Renal cortex interstitium (tissue), 11 donors: Measurements from ENCODE around the gene ARRB1. TPM values are rescaled to one million over a fixed set of nuclear protein-coding genes. Genes with fewer than 3 reads are reported as not detected.

Source experiments
- DNase-seq, 11 donors: peaks; one replicate each; pipeline ENCODE4 v3.0.0-alpha.2; 2013; ENCODE audit warnings: low read depth in 9 of 11, low spot score in 4 of 11; ENCODE audit errors: extremely low read depth in 1 of 11
- polyA plus RNA-seq, 3 donors: library from polyadenylated mRNA; unstranded; fragments of 120-200 nt; gene quantifications; one replicate each; pipeline ENCODE4 v1.2.1, GENCODE V29; 2013; ENCODE audit not compliant: insufficient read length in 3 of 3

Gene ARRB1
- polyA plus RNA-seq, 3 donors = 18.7 to 28.6 (median 23.8) TPM

DNA sequence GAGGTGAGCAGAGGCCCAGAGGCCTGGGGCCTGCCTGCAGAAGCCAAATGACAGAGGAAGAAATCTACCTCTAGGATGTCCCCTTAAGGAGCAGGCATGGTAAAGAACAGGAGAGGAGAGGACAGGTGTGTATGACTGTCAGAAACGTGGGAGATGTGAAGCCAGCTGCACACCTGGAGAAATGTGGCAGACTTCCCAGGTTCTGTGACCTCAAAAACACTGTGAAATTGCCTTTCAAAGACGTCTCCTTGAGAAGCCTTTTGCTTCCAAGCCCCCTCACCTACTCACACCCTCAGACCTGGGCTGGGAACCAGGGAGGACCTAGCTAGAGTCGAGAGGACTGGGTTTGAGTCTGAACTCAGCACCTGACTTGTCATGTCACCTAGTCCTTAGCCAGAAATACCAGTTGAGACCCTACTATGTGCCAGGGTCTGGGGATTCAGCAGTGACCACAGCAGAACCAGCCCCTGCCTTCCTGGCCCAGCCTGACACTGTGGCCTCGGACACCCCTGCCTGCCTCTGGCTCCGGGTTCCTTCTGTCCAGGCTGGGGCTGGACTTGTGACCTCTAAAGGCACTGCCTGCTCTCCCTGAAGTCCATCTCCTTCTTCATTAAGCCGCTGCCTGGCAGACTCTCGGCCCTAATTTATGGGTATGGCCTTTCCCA, 105.3 kb downstream of the ARRB1 start:
- no peak for DNase-seq

DNA sequence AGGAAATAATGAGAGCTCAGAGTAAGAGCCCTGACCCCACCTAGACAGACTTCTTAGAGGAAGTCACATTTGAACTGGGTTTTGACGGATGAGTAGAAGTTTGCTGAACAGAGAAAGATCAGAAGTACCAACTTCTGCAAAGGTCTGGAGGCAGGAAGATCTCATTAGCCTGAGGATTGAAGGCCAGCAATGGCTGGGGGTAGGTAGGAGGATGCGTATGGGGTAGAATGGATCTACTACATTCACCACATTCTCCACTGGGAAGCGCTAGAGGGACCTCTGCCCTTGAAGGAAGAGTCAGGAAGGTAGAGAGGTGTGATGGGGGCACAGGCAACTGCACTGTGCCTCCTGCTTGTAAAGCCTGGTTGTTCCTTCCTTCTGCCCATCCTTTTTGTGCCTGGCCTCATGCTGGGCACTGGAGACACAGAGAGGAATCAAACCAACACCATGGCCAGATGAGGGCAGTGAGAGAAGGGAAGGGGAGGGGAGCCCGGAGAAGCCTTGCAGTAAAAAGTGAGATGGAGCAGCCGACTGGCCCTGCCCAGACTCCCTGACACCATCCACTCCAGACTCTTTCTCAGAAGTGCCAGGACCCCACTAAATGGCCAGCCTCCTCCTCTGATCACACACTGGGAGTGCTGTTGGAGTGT, 106.0 kb downstream of the ARRB1 start:
- no peak for DNase-seq

DNA sequence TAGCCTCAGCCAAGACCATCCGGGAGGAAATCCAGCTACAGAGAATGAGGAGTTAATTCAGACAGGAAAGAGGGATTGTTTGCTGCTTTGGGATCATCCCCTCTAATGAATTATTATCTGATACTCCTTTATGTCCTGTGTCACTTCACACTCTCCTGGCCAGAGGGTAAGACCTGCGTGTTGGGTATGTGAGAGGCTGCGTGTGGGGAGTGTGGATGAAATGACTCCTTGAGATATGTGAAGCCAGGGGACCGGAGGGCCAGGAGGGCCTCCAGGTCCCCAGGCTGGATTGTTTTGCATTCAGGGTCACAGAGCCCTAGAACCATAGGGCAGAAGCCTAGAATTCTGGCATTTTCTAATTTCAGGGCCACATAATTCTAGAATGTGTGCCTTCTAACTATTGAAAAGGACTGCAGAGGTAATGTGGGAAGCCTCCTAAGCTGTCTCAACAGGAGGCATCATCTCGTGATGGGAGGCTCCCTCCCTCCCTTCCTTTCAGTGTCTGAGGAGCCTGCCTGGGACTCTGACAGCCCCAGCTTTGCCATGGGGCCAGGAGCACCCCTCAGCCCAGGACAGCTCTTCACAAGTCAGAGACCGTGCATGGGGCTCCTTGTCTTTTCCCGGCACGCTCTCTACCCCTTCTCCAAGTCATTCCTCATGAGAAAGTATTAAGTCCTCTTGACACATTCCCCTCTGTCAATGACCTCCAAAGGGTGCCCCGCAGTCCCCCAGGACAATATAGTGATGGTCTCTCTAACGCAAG, 107.2 kb downstream of the ARRB1 start:
- DNase-seq = no peak

DNA sequence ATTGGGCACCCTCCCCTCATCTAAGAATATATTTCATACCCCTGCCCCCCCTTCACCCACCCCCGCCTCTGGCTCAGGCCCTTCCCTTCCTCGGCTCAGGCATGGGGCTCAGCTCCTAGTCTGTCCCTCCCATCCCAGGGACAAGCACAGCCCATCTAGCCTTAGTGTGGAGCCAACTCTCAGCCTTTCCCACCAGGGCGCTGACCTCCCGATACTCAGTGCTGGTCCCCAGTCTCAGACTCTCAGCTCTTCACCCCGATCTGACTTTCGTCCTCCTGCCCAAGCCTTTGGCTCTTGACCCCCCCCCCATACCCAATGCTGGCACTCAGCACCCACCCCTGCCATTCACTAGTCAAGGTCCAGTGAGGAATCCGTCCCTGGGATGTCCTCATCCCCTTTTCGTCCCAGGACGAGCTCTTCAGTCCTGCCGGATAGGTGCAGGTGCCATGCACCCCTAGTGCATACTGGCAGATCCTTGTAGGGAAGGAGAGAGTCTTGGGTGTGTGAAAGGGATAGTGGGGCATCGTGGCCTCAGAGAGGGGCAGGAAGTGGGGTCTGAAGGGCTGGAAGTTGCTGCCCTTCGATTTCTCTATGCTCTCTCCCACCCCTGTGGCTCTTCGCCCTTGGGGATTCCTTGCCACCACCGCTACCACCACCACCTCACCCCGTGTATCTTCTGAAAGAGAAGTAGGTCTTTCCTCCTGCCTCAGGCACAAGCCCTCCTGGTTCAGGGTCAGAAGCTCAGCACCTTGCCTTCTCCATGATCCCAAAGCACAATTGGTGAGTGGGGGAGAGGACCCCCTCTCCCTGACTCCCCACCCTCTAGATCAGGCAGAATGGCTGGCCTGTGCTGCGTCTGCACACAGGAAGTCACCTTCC, 108.5 kb downstream of the ARRB1 start:
- DNase-seq = no peak

DNA sequence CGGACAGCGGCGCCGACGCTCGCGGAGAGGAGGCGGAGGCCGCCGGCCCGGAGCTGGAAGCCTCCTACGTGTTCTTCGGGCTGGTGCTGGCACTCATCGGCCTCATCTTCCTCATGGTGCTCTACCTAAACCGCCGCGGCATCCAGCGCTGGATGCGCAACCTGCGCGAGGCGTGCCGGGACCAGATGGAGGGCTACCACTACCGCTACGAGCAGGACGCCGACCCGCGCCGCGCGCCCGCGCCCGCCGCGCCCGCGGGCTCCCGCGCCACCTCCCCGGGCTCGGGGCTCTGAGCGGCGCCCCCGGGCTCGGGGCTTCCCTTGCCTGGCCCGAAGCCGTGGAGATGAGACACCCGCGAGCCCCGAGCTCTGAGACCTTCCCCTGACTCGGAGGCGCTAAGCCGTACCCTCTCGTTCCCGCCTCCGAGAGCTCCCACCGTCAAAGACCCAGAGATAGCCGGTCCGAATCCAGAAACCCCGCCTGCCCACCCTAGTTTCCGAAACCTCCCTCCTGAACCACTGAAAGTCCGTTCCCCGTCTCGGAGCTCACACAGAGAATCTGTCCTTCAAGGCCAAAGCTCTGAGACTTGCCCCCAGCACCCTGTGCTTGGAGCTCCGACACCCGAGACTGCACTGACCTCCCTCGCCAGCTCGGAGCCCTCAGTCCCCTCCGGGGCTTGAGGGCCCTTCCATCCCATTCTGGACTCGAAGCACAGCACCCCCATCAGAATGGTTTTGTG, 109.4 kb downstream of the ARRB1 start:
- no peak for DNase-seq

DNA sequence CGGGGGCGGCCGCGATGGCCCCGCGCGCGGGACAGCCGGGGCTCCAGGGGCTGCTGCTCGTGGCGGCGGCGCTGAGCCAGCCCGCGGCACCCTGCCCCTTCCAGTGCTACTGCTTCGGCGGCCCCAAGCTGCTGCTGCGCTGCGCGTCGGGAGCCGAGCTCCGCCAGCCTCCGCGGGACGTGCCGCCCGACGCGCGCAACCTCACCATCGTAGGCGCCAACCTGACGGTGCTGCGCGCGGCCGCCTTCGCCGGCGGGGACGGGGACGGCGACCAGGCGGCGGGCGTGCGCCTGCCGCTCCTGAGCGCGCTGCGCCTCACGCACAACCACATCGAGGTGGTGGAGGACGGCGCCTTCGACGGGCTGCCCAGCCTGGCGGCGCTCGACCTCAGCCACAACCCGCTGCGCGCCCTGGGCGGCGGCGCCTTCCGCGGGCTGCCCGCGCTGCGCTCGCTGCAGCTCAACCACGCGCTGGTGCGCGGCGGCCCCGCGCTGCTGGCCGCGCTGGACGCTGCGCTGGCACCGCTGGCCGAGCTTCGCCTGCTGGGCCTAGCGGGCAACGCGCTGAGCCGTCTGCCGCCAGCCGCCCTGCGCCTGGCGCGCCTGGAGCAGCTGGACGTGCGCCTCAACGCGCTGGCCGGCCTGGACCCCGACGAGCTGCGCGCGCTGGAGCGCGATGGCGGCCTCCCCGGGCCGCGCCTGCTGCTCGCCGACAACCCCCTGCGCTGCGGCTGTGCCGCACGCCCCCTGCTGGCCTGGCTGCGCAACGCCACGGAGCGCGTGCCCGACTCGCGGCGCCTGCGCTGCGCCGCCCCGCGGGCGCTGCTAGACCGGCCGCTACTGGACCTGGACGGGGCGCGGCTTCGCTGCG, 110.2 kb downstream of the ARRB1 start:
- peak; percentile 68 to 87 (median 80) for DNase-seq

DNA sequence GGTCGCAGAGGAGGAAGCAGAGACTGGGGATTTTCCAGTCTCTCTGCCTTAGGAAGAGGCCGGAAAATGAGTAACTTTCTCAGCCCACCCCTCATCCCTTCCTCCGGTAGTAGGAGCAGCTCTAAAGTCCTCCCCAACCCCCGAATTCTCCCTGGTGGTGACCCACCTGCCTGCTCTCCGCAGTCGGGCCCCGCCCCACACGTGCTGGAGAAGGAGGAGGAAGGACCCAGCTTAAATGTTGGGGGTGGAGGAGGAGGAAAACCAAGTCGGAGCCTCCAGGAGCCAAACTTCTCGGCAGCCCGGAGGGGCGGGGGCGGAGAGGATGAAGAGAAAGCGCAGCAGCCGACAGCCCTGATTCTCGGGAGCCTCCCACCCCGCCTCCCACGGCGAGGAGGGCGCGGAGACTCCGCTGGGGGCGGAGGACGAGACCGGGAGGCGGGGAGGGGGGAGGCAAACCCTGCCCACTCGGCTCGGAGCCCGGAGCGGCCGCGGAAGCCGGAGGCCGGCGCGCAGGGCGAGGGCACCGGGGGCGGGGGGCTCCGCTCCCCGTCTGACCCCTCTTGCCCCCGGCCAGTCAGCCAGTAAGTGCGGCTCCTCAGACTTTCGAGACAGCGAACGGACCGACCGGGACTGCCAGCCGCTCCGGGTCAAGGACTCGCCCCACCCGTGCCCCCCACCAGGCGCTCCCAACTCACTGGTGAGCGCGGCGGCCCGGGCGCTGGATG, 111.0 kb downstream of the ARRB1 start, which contains the start of gene TPBGL:
Gene TPBGL, plus strand, starts transcription at position 464 of the 725 bp plus-strand sequence. CDS start 276 bp downstream, outside the sequence.
- DNase-seq = peak in 3 of 11 donors; percentile 18 to 29 (median 25)

DNA sequence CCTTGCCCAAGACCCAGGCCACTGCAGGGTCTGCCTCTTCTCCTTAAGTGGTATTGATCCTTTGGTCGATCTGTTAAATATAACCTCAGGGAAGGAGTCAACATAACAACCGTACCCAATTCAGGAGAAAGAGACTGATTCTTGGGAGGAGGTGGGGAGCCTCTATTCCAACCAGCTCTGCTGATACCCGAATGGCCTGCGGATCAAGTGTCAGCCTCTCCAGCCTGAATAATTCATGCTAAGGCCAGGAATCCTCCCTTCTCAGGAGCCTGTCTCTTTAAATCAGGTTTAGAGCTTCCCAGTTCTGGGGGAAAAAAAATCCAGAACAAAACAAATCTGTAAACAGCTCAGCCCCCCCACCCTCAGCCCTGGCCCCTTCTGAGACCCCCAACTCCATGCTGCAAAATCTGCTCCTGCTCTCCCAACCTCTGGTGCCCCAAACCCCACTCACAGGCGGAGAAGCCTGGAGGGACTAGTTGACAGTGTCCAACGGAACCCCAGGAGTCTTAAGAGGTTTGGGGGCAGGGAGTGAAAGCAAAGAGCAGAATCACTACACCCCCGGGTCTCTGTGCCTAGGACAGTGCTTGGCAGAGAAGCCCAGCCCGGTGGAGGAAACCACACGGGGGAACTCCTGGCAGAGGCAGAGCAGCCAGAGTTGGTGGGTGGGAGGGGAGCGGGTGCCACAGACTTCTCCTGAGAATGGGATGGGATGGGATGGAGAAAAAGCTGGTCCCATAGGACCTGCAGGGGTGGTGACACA, 111.8 kb downstream of the ARRB1 start:
- no peak for DNase-seq

DNA sequence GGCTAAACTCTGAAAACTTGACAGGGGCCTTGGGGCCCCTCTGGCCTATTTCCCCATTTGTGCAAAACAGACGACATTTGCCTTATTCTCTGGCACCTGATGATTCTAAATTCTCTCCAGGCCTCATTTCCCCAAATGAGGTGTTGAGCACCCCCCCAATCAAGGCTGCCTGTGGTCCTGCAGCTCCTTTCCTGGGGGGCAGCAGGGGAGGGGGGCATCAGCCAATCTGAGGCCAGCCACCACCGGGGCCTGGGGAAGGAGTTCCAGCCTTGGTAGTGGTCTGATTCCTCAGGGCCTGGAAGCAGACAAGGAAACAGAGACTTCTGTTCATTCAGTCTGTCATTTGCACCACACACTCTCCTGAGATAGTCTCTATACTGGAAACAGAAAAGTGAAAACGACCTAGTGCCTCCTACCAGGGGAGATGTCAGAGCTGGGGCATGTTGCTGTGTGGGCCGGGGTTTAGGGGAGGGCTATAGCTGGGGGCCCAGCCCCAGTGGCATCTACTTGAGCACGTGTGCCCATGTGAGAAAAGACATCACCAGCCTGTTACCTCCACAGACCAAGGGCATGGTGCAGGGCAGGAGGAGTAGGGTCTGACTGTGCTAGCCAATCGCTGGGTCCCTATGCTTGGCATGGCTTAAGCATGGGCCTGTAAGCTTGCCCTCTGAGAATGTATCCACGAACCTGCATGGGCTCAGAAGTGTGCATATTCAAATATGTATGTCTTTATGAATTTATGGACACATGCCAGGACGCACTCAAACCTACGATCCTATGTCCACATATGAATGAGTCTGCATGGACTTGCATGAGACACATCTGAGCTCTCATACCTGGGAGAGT, 112.6 kb downstream of the ARRB1 start:
- DNase-seq = no peak

DNA sequence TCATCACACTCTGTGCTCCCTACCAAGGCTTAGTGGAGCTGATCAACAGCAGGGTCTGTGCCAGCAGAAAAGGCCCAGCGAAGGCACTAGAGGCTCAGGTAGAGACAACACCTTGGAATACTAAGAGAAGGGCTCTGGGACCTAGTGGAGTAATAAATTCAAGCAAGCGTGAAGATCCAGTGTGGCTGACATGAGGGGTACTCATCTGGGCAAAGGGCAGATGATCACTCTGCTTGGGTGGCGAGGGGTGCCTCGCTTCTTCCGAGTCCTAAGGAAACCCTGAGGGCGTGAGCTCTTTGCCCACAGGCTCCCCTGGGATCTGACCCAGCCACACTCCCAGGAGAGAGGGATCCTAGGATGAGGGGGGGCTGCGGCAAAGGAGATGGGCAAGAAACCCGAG, 114.4 kb downstream of the ARRB1 start:
- DNase-seq = no peak

DNA sequence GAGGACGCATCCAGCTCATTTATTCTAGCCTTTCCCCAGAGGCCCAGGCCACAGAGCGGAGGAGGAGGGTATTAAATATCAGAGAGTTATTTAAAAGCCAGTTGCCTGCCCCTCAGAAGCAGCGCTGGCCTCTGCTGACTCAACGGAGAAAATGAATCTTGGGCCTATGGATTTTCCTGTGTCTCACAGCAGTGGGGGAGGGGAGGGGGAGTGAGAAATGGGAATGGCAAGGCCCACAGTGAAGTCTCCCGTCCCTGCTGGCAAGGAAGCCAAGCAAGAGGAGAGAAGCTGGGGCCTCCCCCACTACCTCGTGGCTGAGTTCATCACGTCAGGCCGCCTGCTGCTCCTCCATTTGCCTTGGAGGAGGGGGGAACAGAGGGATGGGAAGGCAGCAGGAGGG, 115.4 kb downstream of the ARRB1 start:
- no peak for DNase-seq

DNA sequence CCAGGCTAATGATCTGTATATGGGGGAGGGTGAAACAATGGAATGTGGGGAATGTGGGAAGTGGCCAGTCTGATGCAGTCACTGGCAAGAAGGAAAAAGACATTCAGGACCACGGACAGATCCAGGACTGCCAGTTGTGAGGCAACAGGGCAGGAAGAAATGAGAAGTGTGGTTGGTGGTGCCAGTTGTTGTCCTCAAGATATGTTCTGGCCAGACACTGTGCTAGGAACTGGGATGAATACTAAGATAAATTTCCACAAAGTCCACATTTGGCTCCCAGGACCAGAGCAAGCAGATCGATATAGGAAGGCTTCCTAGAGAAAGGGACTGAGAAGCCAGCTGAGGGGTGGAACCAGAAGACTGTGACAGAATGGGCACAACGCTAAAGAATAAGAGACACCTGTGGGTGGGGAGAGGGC, 117.7 kb downstream of the ARRB1 start:
- DNase-seq = peak in 10 of 11 donors; percentile 48 to 82 (median 68)

DNA sequence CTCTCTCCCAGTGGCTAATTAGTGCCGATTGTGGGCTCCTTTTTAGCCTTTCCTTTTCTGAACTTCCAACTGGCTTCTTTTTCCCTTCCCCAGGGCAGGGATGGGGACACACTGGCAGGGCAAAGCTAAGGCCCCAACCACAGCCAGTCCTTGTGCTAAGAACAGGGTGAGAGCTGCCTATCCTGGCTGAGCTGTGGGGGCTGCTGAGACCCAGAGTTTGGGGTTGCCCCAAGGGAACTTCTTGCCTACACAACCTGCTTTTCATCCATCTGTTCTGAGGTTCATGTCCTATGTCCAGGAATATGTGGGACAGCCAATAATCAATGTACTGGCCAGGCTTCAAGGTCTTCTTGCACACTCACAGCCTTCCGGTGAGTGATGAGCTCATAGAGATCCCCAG, 120.8 kb downstream of the ARRB1 start:
- DNase-seq = no peak

DNA sequence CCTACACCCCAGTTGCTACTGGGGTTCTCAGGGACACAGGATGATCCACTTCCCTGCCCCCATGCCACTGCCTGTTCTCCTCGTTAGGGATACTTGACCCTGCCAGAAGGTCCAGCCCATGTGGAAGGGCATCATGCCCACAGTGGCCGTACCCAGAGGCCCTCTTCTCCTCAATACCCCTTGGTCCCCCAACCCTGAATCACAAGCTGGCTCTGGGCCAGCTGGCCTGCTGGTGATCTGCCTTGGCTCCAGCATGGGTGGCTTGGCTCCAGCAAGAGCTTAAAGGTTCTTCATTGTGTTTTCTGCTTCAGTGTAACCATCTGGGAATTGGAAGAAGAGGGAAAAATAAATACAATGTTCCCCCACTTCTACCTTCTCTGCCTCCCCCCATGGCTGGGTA, 122.0 kb downstream of the ARRB1 start:
- DNase-seq = no peak

DNA sequence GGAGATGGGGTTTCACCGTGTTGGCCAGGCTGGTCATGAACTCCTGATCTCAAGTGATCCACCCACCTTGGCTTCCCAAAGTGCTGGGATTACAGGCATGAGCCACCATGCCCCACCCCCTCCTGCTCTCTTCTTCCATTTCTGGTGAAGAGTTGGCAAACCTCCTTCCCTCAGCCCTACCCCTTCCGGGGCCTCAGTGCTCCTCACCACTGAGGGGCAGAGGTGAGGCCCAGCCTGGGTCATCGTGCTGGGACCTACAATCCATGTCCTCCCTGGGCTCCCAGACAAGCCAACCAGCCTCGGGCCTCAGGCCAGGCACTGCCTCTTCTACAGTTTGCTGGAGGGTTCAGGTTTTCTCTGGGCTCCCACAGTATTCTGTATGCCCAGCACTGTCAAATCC, 125.7 kb downstream of the ARRB1 start:
- DNase-seq = no peak
